HTERT RPE-1 (cell line): Measurements from ENCODE around the gene APOL2.
"Not testable (repeated sequence)": the region's sequence is repeated elsewhere in the genome, so short reads cannot be mapped to it uniquely, and the experiment has no call there.

ENCODE experiments used
- in situ Hi-C: fragments of 300-500 bp; cut with MboI; formaldehyde crosslinking; loops from 4 replicates; pipeline ENCODE4 v1.14.3; 2020; ENCODE audit warnings: low sequenced_read_pairs

The APOL2 gene, protein sequence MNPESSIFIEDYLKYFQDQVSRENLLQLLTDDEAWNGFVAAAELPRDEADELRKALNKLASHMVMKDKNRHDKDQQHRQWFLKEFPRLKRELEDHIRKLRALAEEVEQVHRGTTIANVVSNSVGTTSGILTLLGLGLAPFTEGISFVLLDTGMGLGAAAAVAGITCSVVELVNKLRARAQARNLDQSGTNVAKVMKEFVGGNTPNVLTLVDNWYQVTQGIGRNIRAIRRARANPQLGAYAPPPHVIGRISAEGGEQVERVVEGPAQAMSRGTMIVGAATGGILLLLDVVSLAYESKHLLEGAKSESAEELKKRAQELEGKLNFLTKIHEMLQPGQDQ

DNA sequence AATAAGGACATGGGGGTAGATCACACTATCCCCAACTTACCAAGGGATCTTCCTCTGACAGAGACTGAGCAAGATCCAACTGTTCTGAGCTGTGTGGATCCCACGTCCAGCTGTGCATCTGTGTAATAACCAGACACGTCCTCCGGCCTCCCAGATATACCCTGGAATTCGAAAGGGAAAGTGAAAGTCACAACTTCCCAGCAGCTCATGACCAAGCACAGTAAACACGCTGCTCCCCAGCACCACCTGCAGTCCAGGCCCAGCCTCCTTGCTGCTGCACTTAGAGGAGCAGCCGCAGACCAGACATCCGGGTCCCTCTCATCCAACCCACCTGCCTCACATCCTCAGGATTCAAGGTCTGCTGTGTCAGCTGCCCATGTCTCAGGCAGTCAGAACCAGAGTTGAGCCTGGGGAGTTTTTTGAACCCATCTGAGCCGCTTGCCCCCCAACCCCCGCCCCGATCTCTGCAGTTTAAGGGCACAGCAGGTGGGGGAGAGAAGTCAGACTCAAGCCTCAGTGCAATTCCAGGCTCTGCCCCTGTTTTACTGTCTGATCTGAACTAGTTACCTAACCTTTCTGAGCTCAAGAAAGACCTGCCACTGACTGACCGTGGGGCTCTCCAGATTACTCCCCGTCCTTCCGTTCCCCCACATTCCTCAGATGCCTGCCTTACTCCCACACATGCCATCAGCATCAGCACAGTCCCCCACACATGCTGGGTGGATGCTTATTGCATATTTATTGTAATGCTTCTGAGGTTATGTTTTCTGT is at the start of gene APOL2:
APOL2 (minus strand) TSS at position 127 of the 771 bp plus-strand sequence. CDS start 6,365 bp downstream, outside the sequence.
- in situ Hi-C loops, result no loop called here

DNA sequence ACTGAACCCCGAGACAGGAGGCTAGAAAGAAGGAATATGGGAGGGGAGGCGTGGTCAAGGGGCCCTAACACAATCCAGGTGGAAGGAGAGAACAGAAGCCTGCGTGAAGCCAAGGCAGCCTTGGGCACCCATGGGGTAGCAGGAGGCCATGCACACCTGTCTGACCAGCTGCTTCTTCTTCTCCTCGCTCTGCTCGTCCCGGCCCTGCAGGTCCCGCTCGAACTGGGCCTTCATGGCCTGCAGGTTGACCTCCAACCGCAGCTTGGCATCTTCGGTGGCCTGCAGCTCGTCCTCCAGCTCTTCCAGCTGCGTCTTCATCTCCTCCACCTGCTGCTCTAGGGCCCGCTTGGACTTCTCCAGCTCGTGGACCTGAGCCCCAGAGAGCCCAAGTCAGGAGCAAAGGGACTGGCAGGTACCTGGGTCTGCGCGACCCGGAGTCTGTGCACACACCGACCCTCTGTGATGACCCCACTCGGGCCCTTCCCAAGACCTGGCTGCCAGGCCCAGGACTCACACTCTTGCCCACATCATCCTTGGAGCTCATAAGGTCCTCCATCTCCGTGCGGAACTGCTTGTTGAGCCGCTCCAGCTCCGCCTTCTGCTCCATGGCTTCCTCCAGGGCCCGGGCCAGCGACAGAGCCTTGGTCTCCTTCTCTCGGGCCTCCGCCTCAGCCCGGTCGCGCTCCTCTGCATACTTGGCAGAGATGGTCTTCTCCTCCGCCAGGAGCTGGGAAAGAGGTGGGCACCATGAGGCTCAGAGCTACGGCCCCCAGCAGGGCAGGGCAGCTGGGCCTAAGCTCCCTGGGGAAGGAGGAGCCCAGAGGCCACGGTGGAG is 49.5 kb upstream of the APOL2 start:
- in situ Hi-C loops, result no loop called here

DNA sequence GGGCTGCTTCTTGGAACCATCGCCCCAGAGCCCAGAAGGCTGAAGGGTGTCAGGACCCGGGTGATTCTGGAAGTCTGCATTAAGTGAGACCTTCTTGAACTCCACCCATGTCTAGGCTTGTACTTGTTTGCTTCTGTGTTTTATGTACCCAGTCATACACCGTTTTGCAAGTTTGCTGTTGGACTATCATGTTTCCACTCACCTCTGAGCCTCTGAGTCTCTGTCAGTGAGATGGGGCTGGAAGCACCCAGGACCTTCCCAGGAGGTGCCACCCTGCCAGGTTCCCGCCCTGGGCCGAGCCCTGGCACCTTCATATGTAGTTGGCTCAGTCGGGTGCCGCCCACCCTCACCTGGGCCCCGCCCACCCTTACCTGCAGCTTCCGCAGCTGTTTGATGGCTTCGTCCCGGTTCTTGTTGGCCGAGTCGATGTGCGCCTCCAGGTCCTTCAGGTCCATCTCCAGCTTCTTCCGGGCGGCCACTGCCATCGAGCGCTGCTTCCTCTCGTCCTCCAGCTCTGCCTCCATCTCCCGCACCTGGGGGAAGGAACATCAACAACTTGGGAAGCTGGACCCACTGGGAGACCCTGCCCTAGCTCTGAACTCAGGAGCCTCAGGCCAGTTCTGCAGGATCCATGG is 48.7 kb upstream of the APOL2 start:
- in situ Hi-C loops, result no loop called here

DNA sequence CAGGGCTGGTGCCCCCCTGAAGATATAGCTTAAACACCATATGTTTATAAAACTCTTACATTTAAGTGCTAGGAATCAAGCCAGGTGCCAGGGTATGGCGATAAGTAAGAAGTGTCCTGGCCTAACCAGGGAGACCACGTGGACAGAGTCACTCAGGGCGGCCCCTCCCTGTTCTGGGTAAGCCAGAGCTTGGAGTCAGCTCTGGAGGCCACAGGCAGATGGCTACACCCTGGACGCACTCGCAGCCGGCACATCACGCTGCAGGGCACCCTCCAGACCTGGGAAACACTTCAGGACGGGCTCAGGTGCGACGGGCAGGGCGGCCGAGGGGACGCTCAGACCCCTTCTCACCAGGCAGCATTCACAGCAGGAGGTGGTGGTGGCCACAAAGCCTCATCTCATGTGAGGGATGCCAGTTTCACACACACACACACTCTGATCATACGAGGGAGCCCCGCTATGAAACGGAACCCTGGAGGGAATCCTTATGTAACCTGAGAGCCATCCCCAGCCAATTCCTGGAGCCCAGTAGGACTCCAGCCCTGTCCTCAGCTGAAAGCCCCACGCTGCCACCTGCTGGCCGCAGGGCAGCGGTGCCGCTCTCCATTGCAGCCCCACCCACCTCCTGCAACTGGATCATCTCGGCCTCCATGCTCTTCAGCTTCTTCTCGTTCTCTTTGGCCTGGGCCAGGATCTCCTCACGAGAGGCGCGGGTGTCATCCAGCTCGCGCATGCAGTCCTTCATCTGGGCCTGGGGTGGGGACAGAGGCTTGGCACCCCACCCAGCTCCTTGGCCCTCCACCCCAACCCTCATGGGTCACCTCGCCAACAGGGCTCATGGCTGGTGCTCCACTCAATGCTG is 47.0 kb upstream of the APOL2 start:
- in situ Hi-C loops, result no loop called here

DNA sequence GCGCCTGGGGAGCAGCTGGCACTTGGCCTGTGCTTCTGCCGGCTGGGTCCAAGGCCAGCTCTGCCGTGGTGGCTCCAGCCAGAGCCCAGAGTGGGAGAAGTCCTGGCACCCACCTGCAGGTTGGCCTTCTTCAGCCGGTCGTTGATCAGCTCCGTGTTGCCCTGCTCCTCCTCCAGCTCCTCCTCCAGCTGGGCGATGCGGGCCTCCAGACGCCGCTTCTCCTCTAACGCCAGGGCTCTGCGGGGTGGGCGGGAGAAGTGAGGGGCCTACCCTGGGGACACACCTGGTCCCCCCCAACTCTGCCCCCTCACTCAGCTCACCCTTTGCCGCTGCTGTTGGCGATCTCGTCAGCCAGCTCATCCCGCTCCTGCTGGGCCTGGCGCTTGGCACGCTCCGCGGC is 46.2 kb upstream of the APOL2 start:
- in situ Hi-C loops, result no loop called here

DNA sequence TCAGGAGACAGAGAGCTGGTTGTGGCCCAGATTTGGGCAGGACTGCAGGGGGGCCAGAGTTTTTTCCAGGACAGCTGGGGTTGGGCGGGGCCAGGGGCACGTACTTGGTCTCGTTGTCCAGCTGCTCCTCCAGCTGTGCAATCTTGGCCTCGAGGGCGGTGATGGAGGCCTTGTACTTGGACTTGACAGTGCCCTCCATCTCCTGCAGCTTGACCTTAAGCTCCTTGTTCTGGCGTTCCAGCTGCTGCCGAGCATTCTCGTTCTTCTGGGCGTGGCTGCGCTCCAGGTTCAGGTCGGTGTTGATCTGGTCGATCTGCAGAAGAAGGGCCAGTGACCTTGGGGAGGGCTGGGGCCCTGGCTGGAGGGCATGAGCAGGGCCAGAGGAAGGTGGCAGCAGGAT is 45.7 kb upstream of the APOL2 start:
- in situ Hi-C loops, result no loop called here

DNA sequence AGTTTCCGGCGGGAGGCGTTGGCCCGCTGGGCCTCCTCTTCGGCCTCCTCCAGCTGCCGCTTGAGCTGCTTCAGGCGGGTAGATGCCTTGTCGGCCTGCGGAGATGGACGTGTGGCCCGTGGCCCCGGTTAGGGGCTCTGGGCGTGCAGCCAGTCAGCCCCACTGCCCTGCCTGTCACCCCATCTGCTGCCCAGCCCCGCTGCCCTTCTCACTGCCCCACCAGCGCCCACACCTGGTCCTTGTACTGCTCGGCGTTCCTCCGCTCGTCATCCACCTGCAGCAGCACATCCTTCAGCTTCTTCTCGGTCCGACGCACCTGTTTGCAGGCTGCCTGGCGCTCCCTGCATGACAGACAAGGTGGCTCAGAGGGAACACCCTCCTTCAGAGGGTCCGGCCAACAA is 44.8 kb upstream of the APOL2 start:
- in situ Hi-C loops, result no loop called here

DNA sequence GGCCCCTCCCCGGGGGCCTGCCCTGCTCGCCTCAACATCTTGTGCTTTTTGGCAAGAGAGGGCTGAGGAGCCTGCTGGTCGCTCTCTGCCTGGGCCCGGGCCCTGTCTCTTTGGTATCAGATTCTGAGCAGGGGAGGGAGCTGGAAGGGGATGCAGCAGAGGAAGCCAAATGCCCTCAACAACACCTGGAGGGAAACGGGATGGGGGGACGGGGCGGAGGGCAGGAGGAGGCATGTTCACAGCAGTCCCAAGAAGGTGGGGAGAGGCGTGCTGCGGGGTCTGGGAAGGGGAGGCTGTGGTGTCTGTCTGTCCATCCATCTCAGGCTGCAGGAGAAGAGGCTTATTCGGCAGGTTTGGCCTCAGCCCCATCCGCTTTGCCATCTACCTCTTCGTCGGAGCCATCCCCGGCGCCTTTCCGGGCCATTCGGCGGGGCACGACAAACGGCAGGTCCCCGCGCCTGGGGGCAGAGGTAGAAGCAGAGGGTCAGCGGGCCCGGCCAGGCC is 43.1 kb upstream of the APOL2 start:
- in situ Hi-C loops, result no loop called here

DNA sequence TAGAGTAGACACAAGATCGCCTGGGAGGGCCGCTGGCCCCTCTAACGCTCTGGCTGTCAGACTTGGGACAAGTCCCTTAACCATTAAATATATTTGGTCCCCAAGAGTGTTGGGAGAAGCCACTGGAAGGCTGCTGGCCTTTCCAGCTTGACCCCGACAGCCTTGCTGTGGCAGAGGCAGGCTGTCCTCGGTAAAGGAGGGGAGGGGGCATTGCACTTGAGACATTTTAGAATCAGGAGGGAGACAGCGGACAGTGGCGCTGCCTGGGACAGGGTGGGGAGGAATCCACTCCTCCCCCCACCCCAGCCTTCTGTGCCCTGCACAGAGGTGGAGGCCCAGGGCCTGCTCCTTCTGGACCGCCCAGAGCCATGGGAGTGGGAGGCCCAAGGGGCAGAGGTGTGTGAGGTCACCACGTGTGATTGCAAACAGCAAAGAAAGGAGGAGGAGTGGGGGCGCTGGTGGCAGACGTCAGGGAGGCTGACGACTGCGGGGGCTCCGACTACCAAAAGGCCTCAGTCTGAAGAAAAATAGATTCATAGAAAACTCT is 42.5 kb upstream of the APOL2 start:
- in situ Hi-C loops, result no loop called here

DNA sequence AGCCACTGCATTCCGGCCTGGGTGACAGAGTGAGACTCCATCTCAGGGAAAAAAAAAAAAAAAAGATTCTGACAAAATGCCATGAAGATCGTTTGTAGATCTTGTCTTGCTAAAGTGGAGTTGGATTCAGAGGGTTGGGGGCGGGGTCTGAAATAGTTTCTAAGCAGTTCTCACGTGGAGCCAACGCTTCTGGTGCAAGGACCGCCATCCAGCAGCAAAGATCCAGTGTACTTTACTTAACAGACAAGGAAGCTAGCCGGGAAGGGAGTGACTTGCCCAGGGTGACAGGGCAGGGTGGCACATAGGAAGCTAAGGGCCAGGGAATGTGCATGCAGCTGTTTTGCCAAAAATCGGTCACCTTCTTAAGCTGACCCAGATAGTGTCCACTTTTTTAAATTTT is 41.1 kb upstream of the APOL2 start:
- in situ Hi-C loops, result no loop called here

DNA sequence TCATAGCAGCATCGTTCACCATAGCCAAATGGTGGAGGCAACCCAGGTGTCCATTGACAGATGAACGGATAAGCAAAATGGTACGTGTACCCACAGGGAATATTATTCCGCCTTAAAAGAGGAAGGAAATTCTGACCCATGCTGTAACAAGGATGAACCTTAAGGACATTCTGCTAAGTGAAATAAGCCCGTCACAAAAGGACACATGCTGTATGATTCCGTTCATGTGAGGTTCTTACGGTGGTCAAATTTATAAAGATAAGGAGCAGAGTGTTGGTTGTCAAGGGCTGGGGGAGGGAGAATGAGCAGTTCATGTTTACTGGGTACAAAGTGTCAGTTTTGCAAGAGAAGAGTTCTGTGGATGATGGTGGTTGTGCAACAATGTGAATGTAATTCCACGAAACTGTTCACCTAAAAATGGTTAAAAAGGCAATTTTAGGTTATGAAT is 39.9 kb upstream of the APOL2 start:
- in situ Hi-C loops, result no loop called here

DNA sequence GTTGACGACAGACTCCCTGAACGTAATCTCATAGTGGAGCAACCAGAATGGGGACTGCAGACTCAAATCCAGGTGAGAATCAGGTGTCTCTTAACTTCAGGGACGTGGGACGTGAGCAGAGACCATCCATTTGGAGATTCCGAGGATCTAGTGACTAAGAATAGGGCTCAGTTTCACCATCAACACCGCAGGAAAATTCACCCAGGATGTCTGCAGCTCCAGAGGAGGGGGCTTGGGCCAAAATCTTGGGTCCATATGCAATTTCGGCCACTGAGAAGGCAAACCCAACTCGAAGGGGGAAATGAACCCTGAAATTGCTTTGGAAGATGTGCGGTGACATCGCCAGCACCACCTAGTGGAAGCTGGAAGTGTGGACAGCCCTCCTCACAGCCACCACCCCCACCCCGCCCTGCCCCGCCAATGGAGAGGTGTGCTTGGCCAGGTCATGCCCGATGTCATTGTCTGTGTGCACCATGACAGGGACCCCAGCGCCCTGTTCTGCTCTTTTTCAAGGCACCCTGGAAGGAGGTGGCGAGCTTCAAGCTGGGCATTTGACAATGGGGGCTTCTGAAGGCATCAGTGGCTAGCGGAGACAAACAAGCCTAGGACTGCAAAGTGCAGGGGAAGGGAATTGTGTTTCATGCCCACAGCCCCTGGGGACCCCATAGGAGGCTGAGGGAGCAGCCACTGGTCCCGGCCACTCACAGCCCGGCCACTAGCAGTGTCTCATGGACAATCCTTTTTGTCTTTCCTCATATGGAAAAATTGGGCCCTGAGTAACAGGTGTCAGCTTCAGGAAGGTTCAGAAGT is 38.4 kb upstream of the APOL2 start:
- in situ Hi-C loops, result no loop called here

DNA sequence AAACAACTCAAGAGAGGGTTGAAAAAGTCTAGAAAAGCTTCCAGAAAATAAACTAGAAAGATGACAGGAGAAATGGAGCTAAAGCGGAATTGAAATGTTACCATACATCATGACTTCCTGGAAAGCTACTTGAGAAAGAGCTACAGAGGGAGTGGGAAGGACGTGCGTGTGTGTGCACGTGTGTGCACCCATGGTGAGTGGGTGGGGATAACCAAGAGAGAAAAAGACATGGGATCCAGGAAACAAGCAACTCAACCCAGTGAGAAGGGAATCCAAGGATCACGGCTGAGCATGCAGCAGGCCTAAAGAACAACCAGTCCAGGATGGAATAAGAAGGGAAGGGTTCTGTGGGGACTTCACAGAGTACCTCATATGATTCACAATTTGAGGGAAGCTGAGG is 35.2 kb upstream of the APOL2 start:
- in situ Hi-C loops, result no loop called here

DNA sequence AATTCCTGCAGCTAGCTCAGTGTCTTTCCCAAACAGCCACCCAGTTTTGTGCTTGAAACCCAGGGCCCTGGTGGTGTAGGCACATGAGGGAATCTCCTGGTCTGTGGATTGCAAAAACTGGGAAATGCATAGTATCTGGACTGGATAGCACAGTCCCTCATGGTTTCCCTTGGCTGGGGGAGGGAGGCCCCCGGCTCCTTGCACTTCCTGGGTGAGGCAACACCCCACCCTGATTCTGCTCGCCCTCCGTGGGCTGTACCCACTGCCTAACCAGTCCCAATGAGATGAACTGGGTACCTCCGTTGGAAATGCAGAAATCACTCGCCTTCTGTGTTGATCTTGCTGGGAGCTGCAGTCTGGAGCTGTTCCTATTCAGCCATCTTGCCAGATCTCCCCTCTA is 32.6 kb upstream of the APOL2 start:
- in situ Hi-C loops, result not testable (repeated sequence)

DNA sequence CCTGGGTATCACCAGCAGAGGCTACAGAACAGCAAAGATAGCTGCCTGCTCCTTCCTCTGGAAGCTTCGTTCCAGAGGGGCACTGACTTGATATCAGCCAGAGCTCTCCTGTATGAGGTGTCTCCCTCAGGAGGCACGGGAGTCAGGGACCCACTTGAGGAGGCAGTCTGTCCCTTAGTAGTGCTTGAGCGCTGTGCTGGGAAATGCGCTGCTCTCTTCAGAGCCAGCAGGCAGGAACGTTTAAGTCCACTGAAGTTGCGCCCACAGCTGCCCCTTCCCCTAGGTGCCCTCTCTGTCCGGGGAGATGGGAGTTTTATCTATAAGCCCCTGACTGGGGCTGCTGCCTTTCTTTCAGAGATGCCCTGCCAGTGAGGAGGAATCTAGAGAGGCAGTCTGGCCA is 31.9 kb upstream of the APOL2 start:
- in situ Hi-C loops, result not testable (repeated sequence)

DNA sequence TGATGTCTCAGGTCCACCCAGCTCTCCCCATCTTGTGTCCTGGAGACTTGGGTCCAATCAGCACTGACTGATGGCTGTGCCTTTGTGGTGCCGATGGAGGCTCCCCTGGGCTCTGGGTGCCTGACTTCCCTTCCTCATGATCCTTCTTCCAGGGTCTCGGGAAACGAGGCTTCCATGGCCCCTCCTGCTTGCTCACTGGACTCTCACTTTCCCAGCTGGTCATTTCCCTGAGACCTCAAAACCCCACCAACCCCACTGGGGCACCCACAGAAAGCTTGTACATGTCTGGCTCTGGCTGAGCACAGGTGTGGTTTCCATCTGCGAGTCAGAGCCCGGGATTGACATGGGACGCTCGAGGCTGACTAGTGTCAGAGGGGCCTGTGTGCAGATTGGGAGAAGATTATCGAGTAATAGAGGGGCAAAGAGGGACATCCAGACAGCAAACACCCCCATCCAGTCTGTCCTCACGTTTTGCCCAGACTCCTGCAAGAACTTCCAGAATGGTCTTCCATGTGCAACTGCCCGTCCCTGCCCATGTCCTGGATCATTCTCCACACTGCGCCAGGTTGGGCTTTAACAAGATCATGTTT is 28.7 kb upstream of the APOL2 start:
- in situ Hi-C loops, result no loop called here

DNA sequence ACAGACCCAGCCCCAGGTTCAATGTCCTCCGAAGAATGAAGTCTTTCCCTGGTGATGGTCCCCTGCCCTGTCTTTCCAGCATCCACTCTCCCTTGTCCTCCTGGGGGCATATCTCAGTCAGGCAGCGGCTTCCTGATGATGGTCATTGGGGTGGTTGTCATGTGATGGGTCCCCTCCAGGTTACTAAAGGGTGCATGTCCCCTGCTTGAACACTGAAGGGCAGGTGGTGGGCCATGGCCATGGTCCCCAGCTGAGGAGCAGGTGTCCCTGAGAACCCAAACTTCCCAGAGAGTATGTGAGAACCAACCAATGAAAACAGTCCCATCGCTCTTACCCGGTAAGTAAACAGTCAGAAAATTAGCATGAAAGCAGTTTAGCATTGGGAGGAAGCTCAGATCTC is 27.7 kb upstream of the APOL2 start:
- in situ Hi-C loops, result no loop called here

DNA sequence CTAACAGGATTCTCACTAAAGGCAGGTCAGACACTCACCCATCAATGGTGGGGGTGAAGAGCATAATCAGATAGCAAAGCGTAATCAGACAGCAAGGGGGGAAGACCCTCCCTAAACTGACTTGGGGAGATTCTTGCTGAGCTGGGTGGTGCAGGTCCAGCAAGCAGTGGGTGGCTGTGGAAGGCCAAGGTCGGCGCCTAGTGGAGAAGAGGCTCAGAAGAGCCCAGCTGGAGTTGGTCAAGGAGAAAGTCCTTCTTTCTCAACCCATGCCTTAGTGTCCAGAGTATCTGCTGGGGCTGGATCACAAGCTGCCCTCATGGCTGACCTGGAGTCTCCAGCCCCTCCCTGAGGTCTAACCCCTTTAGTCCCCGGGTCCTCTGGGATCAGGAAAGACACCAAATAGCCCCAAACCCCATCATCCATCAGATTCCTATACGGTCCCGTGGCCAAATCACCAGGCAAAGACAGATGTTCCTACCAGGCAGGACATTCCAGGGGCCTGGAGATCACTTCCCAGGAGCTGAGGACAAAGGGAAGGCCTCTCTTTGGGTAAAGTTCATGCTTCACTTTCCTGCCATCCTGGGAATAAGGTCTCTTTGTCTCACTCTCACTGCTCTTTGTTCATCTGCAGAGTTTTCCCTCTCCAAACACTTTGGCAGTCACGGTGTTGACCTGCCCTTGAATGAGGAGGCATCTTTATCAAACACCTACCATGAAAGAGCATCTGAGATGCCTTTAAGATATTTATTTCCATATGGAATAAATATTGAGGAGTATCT is 24.7 kb upstream of the APOL2 start:
- in situ Hi-C loops, result not testable (repeated sequence)
